H9 (cell line): ENCODE data around the gene CCDC57. TPM values are rescaled to one million over a fixed set of nuclear protein-coding genes. Genes with fewer than 3 reads are reported as not detected.
A peak's percentile ranks its signal among the peaks of the same experiment; 100 is the strongest.

ENCODE experiments used
- DNase-seq: peaks from one replicate; pipeline ENCODE4 v3.0.0-alpha.2; 2017
- H2AFZ ChIP-seq: one replicate; pipeline ENCODE4 v1.6.1; 2013; ENCODE audit warnings: mild to moderate bottlenecking, low read length, control low read depth, moderate library complexity
- H2AK5ac ChIP-seq: 2 replicates; pipeline ENCODE4 v1.6.1; 2013; ENCODE audit warnings: low read length, control low read depth, mixed read lengths; ENCODE audit not compliant: insufficient read length
- H2BK120ac ChIP-seq: one replicate; pipeline ENCODE4 v1.6.1; 2013; ENCODE audit warnings: low read depth, mild to moderate bottlenecking, low read length, control low read depth, inconsistent platforms; ENCODE audit not compliant: poor library complexity, severe bottlenecking
- H2BK12ac ChIP-seq: 2 replicates; pipeline ENCODE4 v1.6.1; 2013; ENCODE audit warnings: low read length, control low read depth, mixed read lengths, low read depth; ENCODE audit not compliant: insufficient read length
- H2BK15ac ChIP-seq: 2 replicates; pipeline ENCODE4 v1.6.1; 2013; ENCODE audit warnings: low read depth, low read length, control low read depth
- H2BK20ac ChIP-seq: one replicate; pipeline ENCODE4 v1.6.1; 2013; ENCODE audit warnings: low read depth, mild to moderate bottlenecking, low read length, control low read depth, inconsistent platforms; ENCODE audit not compliant: poor library complexity, severe bottlenecking
- H2BK5ac ChIP-seq: 2 replicates; pipeline ENCODE4 v1.6.1; 2013; ENCODE audit warnings: low read length, control low read depth, mixed read lengths; ENCODE audit not compliant: insufficient read length
- H3K14ac ChIP-seq: 2 replicates; pipeline ENCODE4 v1.6.1; 2013; ENCODE audit warnings: low read length, control low read depth; ENCODE audit not compliant: insufficient read depth
- H3K18ac ChIP-seq: 2 replicates; pipeline ENCODE4 v1.6.1; 2013; ENCODE audit warnings: low read depth, mild to moderate bottlenecking, mixed read lengths, low read length, control low read depth; ENCODE audit not compliant: insufficient read length
- H3K23ac ChIP-seq: 2 replicates; pipeline ENCODE4 v1.6.1; 2013; ENCODE audit warnings: low read length, control low read depth, mixed read lengths, low read depth; ENCODE audit not compliant: insufficient read length
- H3K23me2 ChIP-seq: 2 replicates; pipeline ENCODE4 v1.6.1; 2013; ENCODE audit warnings: low read depth, mild to moderate bottlenecking, mixed read lengths, low read length, control low read depth; ENCODE audit not compliant: insufficient read length, poor library complexity, severe bottlenecking
- H3K27ac ChIP-seq: 2 replicates; pipeline ENCODE4 v1.5.1; 2013; ENCODE audit warnings: low read length, control low read depth, mixed read lengths, low read depth; ENCODE audit not compliant: insufficient read length
- H3K27me3 ChIP-seq: 2 replicates; pipeline ENCODE4 v1.6.1; 2013; ENCODE audit warnings: low read length, control low read depth, inconsistent platforms; ENCODE audit not compliant: insufficient read depth
- H3K4ac ChIP-seq: 2 replicates; pipeline ENCODE4 v1.6.1; 2013; ENCODE audit warnings: low read depth, mild to moderate bottlenecking, control low read depth, inconsistent platforms, low read length, moderate library complexity
- H3K4me1 ChIP-seq: 2 replicates; pipeline ENCODE4 v1.6.1; 2013; ENCODE audit warnings: low read length, control low read depth, inconsistent platforms; ENCODE audit not compliant: insufficient read depth
- H3K4me2 ChIP-seq: 2 replicates; pipeline ENCODE4 v1.6.1; 2013; ENCODE audit warnings: low read length, control low read depth, mixed read lengths; ENCODE audit not compliant: insufficient read length, insufficient read depth
- H3K56ac ChIP-seq: 2 replicates; pipeline ENCODE4 v1.6.1; 2013; ENCODE audit warnings: low read depth, mild to moderate bottlenecking, mixed read lengths, low read length, control low read depth; ENCODE audit not compliant: insufficient read length
- H3K79me1 ChIP-seq: 2 replicates; pipeline ENCODE4 v1.6.1; 2013; ENCODE audit warnings: low read depth, mild to moderate bottlenecking, moderate library complexity, low read length, control low read depth, inconsistent platforms; ENCODE audit not compliant: insufficient read depth, poor library complexity, severe bottlenecking
- H3K79me2 ChIP-seq: 2 replicates; pipeline ENCODE4 v1.6.1; 2013; ENCODE audit warnings: low read length, control low read depth, inconsistent platforms; ENCODE audit not compliant: insufficient read depth
- H3K9ac ChIP-seq: 2 replicates; pipeline ENCODE4 v1.6.1; 2013; ENCODE audit warnings: low read length, control low read depth, mixed read lengths; ENCODE audit not compliant: insufficient read length; ENCODE audit errors: extremely low read depth
- H3K9me3 ChIP-seq: one replicate; pipeline ENCODE4 v1.6.1; 2013; ENCODE audit warnings: low read depth, low read length, inconsistent platforms; ENCODE audit not compliant: control insufficient read depth
- H3T11ph ChIP-seq: one replicate; pipeline ENCODE4 v1.6.1; 2013; ENCODE audit warnings: mild to moderate bottlenecking, low read length, control low read depth, inconsistent platforms
- H4K20me1 ChIP-seq: one replicate; pipeline ENCODE4 v1.6.1; 2013; ENCODE audit not compliant: control insufficient read depth, insufficient read length, insufficient read depth
- H4K5ac ChIP-seq: 2 replicates; pipeline ENCODE4 v1.6.1; 2013; ENCODE audit warnings: low read depth, mild to moderate bottlenecking, mixed read lengths, low read length, control low read depth; ENCODE audit not compliant: insufficient read length
- H4K8ac ChIP-seq: replicated peaks from 2 replicates; pipeline ENCODE4 v1.6.1; 2013; ENCODE audit warnings: low read length, control low read depth, mixed read lengths, low read depth; ENCODE audit not compliant: insufficient read length
- H4K91ac ChIP-seq: 2 replicates; pipeline ENCODE4 v1.6.1; 2013; ENCODE audit warnings: low read depth, mild to moderate bottlenecking, moderate library complexity, mixed read lengths, low read length, control low read depth; ENCODE audit not compliant: insufficient read length
- H3K27ac Mint-ChIP-seq, 3 experiments: 2 replicates in 2 of 3; 3 replicates in 1 of 3; pipeline ENCODE4 v1.8.0; 2020 to 2021; ENCODE audit warnings: mixed read lengths in 3 of 3, mild to moderate bottlenecking in 1 of 3, moderate library complexity in 1 of 3
- H3K27me3 Mint-ChIP-seq: 2 replicates; pipeline ENCODE4 v1.8.0; 2021; ENCODE audit warnings: low read depth, mild to moderate bottlenecking, moderate library complexity, mixed read lengths
- H3K36me3 Mint-ChIP-seq, 3 experiments: 2 replicates in 2 of 3; 3 replicates in 1 of 3; pipeline ENCODE4 v1.8.0; 2020 to 2021; ENCODE audit warnings: low read depth in 3 of 3, mixed read lengths in 3 of 3; ENCODE audit not compliant: insufficient read depth in 1 of 3
- H3K4me1 Mint-ChIP-seq, 2 experiments: 2 replicates each; pipeline ENCODE4 v1.8.0; 2020; ENCODE audit warnings: mixed read lengths in 2 of 2
- H3K4me3 Mint-ChIP-seq, 2 experiments: 2 replicates in 1 of 2; 3 replicates in 1 of 2; pipeline ENCODE4 v1.8.0; 2020 to 2021; ENCODE audit warnings: mild to moderate bottlenecking in 2 of 2, mixed read lengths in 2 of 2, moderate library complexity in 1 of 2
- H3K9me3 Mint-ChIP-seq, 2 experiments: 2 replicates in 1 of 2; 3 replicates in 1 of 2; pipeline ENCODE4 v1.8.0; 2020; ENCODE audit warnings: mild to moderate bottlenecking in 2 of 2, mixed read lengths in 2 of 2, moderate library complexity in 1 of 2
- WGBS: extraction: QIAGEN DNeasy Blood & Tissue Kit; methylation state at CpG from one replicate; pipeline ENCODE4 v1.1.7; 2013; ENCODE audit warnings: missing lambda C conversion rate, low lambda C conversion rate, mixed read lengths; ENCODE audit not compliant: insufficient read length; ENCODE audit errors: extremely low coverage; 5-methylcytosine and 5-hydroxymethylcytosine counted together
- total RNA-seq: library from RNA; stranded (reverse); gene quantifications from 2 replicates; pipeline ENCODE4 v1.2.1, GENCODE V29; 2021
- TF ChIP-seq, protein P1 (sequence below): fragments of 200-600 bp; sonication (generic); conservative IDR thresholded peaks from 3 replicates; pipeline ENCODE4 v1.8.0; 2021; ENCODE audit warnings: antibody characterized with exemption, mild to moderate bottlenecking

CCDC57 gene
- total RNA-seq, 1 experiment from 2014 or later = 11.0 TPM

- H4K8ac ChIP-seq = no peak overlapping the region
- no peak overlapping the region for H2BK15ac ChIP-seq
- H3K36me3 Mint-ChIP-seq = peaks cover 4 to 44% (median 37%) of the 10 kb centered on the region in 3 experiments; a peak in 5 of 7 replicates
- no peak overlapping the region for H4K5ac ChIP-seq
- no peak overlapping the region for H2BK5ac ChIP-seq
- H3K9ac ChIP-seq = no peak overlapping the region
- H3K27ac ChIP-seq = no peak overlapping the region
- no peak overlapping the region for H3K27ac Mint-ChIP-seq
- no peaks in the 10 kb centered on the region for H3K23me2 ChIP-seq
- H3K14ac ChIP-seq = no peak overlapping the region
- no peaks in the 10 kb centered on the region for H3K79me2 ChIP-seq
- H2BK120ac ChIP-seq = no peak overlapping the region
- no peaks in the 10 kb centered on the region for H3K9me3 Mint-ChIP-seq
- H2BK20ac ChIP-seq = no peak overlapping the region
- H3K79me1 ChIP-seq = peaks cover 2% of the 10 kb centered on the region
- H4K91ac ChIP-seq = no peak overlapping the region
- H2BK12ac ChIP-seq = no peak overlapping the region
- no peaks in the 10 kb centered on the region; the same call in 1 of the 2 replicates for H3K27me3 Mint-ChIP-seq
- H2AK5ac ChIP-seq = no peak overlapping the region
- no peak overlapping the region for H3K4ac ChIP-seq
- no peak overlapping the region for H3K23ac ChIP-seq
- H3K4me1 ChIP-seq = no peaks in the 10 kb centered on the region
- H3K56ac ChIP-seq = no peak overlapping the region
- peaks cover 0 to 13% of the 10 kb centered on the region in 2 experiments; a peak in 2 of 4 replicates for H3K4me1 Mint-ChIP-seq
- no peaks in the 10 kb centered on the region for H3K9me3 ChIP-seq
- H3K18ac ChIP-seq = no peak overlapping the region
- H2AFZ ChIP-seq = no peak overlapping the region
- no peak for DNase-seq
- no CpG with 5 or more reads among the region's 28 CpGs for WGBS
- no peaks in the 10 kb centered on the region for H3K27me3 ChIP-seq
- H3K4me2 ChIP-seq = no peak overlapping the region
- H3T11ph ChIP-seq = no peak overlapping the region
- H3K4me3 Mint-ChIP-seq = peak overlapping the region; percentile 83 to 89
- H4K20me1 ChIP-seq = peaks cover 3% of the 10 kb centered on the region
- TF ChIP-seq, protein P1, sequence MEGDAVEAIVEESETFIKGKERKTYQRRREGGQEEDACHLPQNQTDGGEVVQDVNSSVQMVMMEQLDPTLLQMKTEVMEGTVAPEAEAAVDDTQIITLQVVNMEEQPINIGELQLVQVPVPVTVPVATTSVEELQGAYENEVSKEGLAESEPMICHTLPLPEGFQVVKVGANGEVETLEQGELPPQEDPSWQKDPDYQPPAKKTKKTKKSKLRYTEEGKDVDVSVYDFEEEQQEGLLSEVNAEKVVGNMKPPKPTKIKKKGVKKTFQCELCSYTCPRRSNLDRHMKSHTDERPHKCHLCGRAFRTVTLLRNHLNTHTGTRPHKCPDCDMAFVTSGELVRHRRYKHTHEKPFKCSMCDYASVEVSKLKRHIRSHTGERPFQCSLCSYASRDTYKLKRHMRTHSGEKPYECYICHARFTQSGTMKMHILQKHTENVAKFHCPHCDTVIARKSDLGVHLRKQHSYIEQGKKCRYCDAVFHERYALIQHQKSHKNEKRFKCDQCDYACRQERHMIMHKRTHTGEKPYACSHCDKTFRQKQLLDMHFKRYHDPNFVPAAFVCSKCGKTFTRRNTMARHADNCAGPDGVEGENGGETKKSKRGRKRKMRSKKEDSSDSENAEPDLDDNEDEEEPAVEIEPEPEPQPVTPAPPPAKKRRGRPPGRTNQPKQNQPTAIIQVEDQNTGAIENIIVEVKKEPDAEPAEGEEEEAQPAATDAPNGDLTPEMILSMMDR = no peak
Observed at GRCh38 chr17:82053556-82054263, 158.9 kb downstream of the CCDC57 start.
